Measurements from ENCODE around the gene BDKRB2. TPM values are rescaled to one million over a fixed set of nuclear protein-coding genes. Genes with fewer than 3 reads are reported as not detected.

Gene BDKRB2
- total RNA-seq, 6 donors from 2014 or later: 0.78 to 4.0 (median 1.8) TPM; not detected in 1

DNA sequence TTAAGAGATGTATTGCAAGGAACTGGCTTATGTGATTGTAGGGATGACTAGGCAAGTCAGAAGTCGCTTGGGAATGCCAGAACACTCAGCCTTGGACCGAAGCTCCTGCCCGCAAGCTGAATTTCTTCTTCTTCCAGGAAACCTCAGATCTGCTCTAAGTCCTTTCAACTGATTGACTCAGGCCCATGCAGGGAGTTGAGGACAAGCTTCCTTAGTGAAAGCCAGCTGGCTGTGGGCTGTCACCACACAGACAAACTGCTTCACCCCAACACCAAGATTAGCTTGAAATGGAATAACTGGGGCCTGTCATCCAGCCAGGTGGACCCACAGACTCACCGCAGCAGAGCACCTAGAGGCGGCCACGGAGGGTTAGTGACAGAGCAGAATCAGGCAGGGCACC is 24.7 kb downstream of the BDKRB2 start:
- peaks cover 0 to 8% (median 0%) of the 10 kb centered on the region in 4 donors for H3K9me3 ChIP-seq
- H3K27ac ChIP-seq: no peak overlapping the region
- ATAC-seq (ENCODE audit: low FRiP score in 2 of 2): no peak
- no peak for TF ChIP-seq EP300 (IDR thresholded peaks at IDR 0.05)
- TF ChIP-seq POLR2A (IDR thresholded peaks at IDR 0.05): no peak
- TF ChIP-seq, protein P1, sequence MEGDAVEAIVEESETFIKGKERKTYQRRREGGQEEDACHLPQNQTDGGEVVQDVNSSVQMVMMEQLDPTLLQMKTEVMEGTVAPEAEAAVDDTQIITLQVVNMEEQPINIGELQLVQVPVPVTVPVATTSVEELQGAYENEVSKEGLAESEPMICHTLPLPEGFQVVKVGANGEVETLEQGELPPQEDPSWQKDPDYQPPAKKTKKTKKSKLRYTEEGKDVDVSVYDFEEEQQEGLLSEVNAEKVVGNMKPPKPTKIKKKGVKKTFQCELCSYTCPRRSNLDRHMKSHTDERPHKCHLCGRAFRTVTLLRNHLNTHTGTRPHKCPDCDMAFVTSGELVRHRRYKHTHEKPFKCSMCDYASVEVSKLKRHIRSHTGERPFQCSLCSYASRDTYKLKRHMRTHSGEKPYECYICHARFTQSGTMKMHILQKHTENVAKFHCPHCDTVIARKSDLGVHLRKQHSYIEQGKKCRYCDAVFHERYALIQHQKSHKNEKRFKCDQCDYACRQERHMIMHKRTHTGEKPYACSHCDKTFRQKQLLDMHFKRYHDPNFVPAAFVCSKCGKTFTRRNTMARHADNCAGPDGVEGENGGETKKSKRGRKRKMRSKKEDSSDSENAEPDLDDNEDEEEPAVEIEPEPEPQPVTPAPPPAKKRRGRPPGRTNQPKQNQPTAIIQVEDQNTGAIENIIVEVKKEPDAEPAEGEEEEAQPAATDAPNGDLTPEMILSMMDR (IDR thresholded peaks at IDR 0.05): no peak
- TF ChIP-seq POLR2AphosphoS5 (IDR thresholded peaks at IDR 0.05): no peak
- H3K36me3 ChIP-seq: no peaks in the 10 kb centered on the region
- H3K4me1 ChIP-seq: peaks cover 0 to 16% (median 3%) of the 10 kb centered on the region in 4 donors
- no peak overlapping the region for H3K4me3 ChIP-seq
- no peaks in the 10 kb centered on the region for H3K27me3 ChIP-seq
- WGBS, 2 donors: 87 to 97% methylated on average over 4 to 6 of the region's 6 CpGs
- DNase-seq: no peak

DNA sequence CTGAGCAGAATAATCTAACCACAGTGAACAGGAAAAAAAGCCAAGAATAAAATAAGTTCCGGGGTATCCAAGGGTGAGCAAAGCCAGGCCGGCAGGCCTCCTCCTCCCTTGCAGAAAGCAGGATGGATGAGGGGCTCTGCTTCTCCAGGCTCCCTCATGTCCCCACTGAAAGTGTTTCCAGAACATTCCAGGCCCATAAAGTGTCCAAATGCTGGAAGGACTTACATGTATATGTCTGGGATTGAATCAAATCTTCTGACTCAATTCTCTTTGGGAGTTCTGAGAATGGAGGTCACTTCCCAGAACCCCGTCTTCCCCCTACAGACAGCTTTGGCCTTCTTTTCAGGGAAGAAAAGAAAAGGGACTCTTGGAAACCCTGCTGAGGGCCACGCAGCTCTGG is 26.4 kb downstream of the BDKRB2 start:
- no peaks in the 10 kb centered on the region for H3K36me3 ChIP-seq
- H3K9me3 ChIP-seq: peaks cover 0 to 8% (median 0%) of the 10 kb centered on the region in 4 donors
- WGBS, 2 donors: 90 to 92% methylated on average over 4 of the region's 4 CpGs
- peaks cover 0 to 12% (median 0%) of the 10 kb centered on the region in 4 donors for H3K4me1 ChIP-seq
- H3K4me3 ChIP-seq: no peak overlapping the region
- ATAC-seq (ENCODE audit: low FRiP score in 2 of 2): no peak
- no peaks in the 10 kb centered on the region for H3K27me3 ChIP-seq
- DNase-seq: no peak
- no peak overlapping the region for H3K27ac ChIP-seq
- TF ChIP-seq, protein P1 (IDR thresholded peaks at IDR 0.05): no peak
- TF ChIP-seq POLR2A (IDR thresholded peaks at IDR 0.05) (no peak), POLR2AphosphoS5 (IDR thresholded peaks at IDR 0.05) (no peak), EP300 (IDR thresholded peaks at IDR 0.05) (no peak)

DNA sequence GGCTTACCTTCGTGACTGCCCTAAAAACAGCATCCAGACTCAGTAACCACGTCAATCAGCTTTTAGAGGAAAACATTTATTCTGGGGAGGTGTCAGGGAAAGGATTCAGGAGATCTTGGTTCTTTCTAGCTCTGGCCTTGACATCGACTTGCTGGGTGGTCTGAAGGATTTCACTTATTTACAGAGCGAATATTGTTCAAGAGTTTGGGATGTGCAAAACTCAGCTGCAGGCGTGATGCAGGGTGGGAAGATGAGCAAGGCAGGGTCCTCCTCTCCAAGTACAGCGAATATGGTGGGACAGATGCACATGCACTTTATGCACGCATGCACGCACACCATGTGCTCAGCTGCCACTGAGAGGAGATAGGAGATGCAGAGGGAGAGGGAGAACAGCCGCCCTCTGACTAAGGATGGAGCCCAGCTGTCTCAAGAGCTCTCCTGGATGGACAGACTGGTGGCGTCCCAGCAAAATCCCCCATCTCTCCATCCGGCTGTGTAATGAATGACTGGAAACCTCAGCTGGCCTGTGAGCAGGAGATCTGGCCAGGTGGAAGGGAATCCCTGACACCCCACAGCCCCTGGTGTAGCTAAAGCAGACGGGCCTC is 27.0 kb downstream of the BDKRB2 start:
- no peak for ATAC-seq (ENCODE audit: low FRiP score in 2 of 2)
- Histone ChIP-seq H3K9me3 (peaks cover 0 to 8% (median 0%) of the 10 kb centered on the region in 4 donors), H3K36me3 (no peaks in the 10 kb centered on the region), H3K4me1 (peaks cover 0 to 8% (median 0%) of the 10 kb centered on the region in 4 donors), H3K4me3 (no peak overlapping the region), H3K27me3 (no peaks in the 10 kb centered on the region), H3K27ac (no peak overlapping the region)
- WGBS, 2 donors: 84 to 92% methylated on average over 10 to 12 of the region's 12 CpGs
- TF ChIP-seq, protein P1 (IDR thresholded peaks at IDR 0.05): no peak
- TF ChIP-seq EP300 (IDR thresholded peaks at IDR 0.05): no peak
- TF ChIP-seq POLR2A (IDR thresholded peaks at IDR 0.05): no peak
- no peak for DNase-seq

DNA sequence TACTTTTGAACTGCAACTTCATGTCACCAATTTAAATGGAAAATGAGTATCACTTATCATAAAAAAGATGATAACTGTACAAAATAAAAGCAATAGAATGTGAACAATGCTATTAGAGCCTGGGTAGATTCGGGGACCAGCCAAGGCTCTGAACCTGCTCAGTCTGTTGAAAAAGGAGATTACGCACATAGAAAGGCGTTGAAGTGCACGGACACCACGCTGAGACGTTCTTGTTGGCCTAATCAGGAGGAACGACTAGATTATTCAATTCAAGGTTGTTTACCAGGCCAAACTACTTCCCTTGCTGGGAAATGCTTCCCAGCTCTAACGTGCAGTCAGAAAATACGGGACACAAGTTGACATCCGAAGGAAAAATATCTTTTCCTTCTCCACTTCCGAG is 27.9 kb downstream of the BDKRB2 start:
- no peak overlapping the region for H3K4me3 ChIP-seq
- no peaks in the 10 kb centered on the region for H3K27me3 ChIP-seq
- no peak for DNase-seq
- 77 to 87% methylated on average over 11 of the region's 11 CpGs for WGBS, 2 donors
- H3K27ac ChIP-seq: no peak overlapping the region
- ATAC-seq (ENCODE audit: low FRiP score in 2 of 2): no peak
- no peaks in the 10 kb centered on the region for H3K36me3 ChIP-seq
- H3K4me1 ChIP-seq: peaks cover 0 to 3% (median 0%) of the 10 kb centered on the region in 4 donors
- peaks cover 0 to 8% (median 0%) of the 10 kb centered on the region in 4 donors for H3K9me3 ChIP-seq
- no peak for TF ChIP-seq POLR2A (IDR thresholded peaks at IDR 0.05)

DNA sequence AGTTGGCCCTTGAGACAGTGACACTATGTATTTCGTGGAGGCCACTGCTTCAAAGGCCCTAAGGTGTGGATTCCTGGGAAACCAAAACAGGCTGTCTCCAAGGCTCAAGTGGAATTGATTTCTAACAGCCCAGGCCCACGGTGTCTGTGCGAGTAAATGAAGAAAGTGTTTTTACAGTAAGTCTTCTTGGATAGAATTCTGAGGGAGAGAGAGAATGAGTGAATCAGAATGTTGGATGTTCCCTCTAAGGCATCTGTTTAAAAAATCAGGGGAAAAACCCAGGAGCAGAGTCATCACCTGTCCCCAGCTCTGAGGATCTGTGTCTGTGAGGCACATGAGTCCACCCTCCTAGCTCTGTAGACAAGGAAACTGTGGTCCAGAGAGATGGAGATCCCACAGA is 29.0 kb downstream of the BDKRB2 start:
- DNase-seq (no peak), ATAC-seq (ENCODE audit: low FRiP score in 2 of 2) (no peak)
- Histone ChIP-seq H3K4me3 (no peak overlapping the region), H3K4me1 (no peaks in the 10 kb centered on the region), H3K9me3 (peaks cover 0 to 2% (median 0%) of the 10 kb centered on the region in 4 donors), H3K36me3 (no peaks in the 10 kb centered on the region), H3K27me3 (no peaks in the 10 kb centered on the region), H3K27ac (no peak overlapping the region)
- TF ChIP-seq, protein P1 (IDR thresholded peaks at IDR 0.05): no peak
- TF ChIP-seq POLR2AphosphoS5 (IDR thresholded peaks at IDR 0.05): no peak
- no peak for TF ChIP-seq POLR2A (IDR thresholded peaks at IDR 0.05)
- no peak for TF ChIP-seq EP300 (IDR thresholded peaks at IDR 0.05)
- whole genome bisulfite sequencing, 2 donors: 69 to 88% methylated on average over 2 to 3 of the region's 3 CpGs
